ENCODE results near the gene SEC14L1.
"Not testable (repeated sequence)": the region's sequence is repeated elsewhere in the genome, so short reads cannot be mapped to it uniquely, and the experiment has no call there.

SEC14L1 gene

DNA sequence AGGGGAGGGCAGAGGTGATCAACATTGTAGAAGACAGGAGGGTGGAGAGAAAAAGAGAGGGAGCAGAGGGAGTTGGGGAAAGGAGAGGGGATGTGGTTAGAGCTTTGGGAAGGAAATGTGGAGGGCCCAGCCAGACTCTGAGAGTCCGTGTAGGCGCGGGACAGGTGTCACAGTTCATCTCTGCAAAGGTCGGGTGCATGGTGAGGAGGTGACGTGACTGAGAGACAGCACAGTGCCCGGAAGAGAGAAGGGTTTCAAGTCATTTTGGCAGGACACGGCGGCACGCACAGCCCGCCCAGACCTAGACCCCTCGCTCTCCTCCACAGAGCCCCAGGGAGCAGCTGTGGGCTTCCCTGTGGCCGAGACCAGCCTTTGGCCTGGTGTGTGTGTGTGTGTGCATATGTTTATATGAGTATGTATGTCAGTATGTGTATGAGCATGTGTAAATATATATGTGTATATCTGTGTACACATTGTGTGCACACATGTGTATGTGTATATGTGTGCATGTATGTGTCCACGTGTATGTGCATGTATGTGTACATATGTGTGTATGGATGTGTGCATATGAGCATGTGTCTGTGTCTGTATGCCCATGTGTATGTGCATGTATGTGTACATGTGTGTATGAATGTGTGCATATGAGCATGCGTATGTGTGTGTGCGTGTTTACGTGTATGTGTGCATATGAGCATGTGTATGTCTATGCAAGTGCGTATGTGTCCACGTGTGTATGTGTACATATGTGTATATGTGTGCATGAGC lies 104.6 kb downstream of the SEC14L1 start:
- DNase-seq, result no peak

DNA sequence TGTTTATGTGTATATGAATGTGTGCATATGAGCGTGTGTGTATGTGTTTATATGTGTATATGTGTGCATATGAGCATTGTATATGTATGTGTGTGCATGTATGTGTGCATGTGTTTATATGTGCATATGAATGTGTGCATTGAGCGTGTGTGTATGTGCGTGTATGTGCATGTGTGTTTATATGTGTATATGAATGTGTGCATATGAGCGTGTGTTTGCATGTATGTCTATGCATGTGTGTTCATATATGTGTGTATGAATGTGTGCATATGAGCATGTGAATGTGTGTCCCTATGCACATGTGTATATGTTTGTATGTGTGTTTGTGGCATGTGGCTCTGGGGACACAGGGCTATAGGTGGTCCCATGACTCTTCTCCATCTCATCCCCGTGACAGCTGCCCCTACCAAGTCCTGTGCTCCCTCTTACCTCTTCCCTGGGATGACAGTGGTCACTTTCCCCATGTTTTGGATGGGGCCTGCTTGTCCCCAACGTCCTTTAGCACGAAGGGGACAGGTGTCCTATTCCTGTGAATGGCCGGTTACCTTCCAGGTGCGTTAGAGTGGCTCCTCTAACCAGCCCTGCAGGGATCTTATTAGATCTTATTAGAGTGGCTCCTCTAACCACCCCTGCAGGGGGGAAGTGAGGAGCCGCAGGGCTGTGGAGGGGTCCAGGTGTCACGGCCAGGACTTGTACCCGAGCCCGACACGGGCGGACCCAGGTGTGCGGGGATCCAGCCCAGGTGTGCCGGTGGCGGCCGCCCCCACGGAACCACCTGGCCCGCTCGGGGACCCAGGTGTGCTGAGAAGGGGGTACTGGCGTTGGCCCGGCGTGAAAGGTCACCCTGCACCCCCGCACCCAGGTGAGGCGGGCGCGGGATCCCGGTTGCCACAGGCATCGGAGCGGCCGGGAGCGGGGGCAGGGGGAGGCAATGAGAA lies 105.6 kb downstream of the SEC14L1 start:
- no peak for DNase-seq

DNA sequence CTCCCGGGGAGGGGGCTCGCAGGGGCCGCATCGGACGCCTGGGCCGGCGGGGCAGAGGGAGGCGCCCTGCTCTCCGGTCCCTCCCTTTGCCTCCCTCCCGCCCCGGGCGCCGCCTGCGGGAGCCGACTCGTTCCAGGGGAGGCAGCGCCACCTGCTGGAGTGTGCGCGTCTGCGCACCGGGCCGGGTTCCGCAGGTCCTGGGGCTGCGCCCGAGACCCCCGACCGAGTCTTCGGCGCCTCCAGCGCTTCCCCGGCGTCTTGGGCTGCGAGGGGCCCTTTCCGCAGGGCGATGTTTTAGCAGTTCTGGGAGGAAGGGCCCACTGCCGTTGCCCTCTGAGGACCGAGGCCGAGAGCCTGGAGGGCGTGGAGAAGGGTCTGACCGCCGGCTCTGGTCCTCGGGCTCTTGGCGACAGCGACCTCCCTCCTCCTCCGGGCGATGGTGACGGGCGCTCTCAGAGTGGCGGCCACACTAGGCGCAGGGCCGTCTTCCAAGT lies 106.3 kb downstream of the SEC14L1 start:
- DNase-seq, result peak; percentile 82

DNA sequence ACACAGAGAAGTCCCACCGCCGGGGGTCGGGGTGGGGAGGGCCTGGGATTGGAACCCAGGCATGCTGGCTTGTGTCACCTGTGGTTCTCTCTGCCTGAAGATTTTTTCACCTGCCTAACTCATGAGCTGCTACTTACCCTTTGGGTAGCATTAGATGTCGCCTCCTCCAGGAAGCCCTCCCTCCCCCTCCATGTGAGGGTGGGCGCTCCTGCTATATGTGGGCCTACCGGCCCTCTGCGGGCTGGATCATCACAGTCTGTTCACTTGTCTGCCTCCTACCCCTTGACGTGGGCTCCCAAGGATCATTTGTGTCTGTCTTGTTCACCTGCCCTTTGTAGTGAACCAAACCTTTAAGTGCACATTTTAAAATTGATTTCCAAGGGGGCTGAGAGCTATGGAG lies 106.8 kb downstream of the SEC14L1 start:
- no peak for DNase-seq

DNA sequence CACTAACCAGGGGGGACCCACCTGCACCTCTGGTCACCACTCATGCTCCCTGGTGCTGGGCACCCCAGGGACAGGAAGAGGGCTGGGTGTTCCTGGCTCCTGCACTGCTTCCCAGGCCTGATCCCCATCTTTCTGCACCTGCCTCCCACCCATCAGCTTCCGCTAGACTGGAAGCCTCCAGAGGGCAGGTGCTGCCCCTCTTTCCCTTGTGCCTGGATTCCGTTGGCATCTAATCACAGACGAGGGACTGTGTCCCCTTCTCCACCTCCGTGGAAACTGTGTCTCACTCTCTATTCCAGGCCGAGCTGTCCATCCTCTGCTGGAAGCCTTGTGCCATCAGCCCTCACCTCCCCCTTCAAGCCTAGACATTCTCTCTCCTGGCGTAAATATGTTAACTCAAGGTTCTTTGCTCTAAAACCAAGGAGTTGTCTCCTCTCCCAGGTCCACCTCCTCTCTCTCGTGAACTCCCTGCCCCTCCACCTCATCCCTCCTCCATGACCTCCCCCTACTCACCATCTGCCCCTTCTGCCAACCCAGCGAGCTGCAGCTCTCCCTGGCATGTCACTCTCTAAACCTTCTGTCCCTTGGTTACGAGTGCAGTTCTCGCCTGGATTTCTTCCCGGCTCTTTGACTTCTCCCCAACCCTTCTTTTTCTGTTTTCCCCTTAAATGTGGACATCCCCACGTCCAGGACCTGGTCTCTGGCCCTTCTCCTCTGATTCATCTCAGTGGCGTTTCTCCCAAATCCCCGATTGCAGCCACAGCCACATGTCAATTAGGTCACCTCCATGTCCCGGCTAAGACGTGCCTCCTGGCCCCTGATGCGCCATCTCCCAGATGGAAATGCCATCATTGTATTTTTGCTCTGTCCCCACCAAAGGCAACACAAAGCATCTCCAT lies 107.7 kb downstream of the SEC14L1 start:
- no peak for DNase-seq

DNA sequence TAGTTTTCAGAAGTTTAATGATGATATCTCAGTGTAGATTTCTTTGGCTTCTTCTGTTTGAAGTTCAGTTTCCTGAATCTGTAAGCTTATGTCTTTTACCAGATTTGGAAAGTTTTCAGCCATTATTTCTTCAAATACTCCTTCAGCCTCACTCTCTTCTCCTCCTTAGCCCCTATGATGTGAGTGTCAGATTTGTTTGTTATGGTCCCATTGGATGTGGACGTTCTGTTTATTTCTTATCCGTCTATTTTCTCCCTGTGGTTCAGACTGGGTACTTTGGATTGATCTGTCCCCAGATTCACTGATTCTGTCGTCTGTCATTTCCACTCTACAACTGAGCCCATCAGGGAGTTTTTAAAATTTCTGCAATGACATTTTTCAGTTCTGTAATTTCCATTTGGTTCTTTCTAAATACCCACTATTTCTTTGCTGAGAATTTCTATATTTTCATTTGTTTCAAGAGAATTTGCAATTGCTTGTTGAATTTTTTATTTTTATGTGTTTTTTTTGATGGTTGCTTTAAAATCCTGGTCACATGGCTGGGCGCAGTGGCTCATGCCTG lies 110.9 kb downstream of the SEC14L1 start:
- no peak for DNase-seq

GRCh38 chr17:77252306-77252705 lies 111.5 kb downstream of the SEC14L1 start:
- DNase-seq, result not testable (repeated sequence)

- no peak for DNase-seq
These were observed 112.9 kb downstream of the SEC14L1 start for GRCh38 chr17:77253611-77254051.

DNA sequence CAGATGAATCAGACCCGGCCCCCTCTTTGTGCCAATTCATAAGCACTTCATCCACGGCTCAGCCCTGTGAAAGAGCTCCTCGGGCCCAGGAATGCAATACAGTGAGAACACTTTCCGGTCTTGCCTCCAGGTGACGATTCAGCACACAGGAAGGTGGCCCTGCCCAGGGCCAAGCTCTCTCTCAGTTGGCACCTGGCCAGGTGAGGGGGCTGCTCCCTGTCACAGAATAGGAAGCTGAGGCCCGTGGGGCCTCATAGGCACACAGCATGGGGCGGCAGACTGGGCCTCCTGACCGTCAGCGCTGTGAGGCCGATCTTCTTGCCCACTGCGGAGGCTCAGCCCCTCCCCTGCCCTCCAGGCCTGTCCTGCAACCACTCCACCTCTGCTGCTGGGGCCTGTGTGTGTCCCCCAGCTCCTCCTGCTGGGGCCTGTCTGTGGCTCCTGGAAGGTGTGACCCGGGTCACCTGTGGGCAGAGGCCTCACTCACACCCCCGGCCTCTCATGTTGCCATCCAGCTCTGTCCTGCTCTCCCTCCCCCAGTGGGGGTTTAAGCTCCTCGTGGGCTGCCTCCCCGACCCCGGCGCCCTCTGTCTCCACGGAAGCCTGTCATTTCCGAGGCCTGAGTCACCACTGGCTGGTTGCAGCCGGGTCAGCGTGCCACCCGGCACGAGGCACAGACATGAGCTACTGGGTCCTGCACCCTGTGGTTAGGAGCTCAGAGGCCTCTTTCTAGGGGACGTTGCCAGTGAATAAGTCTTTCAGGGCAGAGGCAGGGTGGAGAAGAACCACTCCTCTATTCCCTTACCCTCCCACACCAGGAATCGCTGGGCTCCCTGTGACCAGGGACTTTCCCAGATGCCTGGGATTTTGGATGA lies 114.4 kb downstream of the SEC14L1 start:
- no peak for DNase-seq

DNA sequence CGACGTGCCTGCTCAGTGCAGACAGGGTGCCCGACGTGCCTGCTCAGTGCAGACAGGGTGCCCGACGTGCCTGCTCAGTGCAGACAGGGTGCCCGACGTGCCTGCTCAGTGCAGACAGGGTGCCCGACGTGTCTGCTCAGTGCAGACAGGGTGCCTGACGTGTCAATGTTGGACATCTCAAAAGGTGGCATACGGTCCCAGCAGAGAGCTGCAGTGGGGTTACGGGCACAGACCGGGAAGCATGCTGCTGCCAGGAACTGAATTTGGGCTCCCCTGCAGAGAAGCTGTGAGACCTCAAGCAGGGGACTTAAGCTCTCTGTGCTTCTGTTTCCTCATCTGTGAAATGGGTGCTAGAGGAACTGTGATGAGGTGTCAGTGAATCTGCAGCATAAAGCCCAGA lies 115.2 kb downstream of the SEC14L1 start:
- DNase-seq, result not testable (repeated sequence)

DNA sequence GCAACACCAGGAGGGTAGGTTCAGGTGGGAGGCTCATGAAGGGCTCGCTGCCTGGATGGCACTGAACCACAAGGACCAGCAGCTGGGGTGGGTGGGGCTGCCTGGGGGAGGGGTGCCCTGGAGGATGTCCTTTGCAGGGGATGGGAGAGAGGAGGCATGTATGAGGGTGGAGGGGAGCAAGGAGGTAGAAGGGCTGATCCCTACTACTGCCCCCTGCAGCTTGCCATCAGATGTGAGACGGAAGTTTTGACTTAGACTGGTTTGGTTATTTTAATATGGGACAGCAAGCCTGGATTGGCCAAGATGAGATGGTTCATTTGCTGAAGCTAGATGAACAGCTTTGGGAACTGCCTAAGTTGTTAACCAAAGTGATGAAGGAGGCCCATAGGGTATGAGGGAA lies 115.9 kb downstream of the SEC14L1 start:
- DNase-seq, result no peak

DNA sequence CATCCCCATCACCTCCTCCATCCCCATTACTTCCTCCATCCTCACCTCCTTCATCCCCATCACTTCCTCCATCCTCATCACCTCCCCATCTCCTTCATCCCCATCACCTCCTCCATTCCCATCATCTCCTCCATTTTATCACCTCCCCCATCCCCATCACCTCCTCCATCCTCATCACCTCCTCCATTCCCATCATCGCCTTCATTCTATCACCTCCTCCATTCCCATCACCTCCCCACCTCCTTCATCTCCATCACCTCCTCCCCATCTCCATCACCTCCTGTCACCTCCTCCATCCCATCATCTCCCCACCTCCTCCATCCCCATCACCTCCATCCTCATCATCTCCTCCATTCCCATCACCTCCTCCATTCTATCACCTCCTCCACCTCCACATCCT lies 116.4 kb downstream of the SEC14L1 start:
- DNase-seq, result no peak

GRCh38 chr17:77257596-77258458 lies 117.1 kb downstream of the SEC14L1 start:
- DNase-seq, result no peak

DNA sequence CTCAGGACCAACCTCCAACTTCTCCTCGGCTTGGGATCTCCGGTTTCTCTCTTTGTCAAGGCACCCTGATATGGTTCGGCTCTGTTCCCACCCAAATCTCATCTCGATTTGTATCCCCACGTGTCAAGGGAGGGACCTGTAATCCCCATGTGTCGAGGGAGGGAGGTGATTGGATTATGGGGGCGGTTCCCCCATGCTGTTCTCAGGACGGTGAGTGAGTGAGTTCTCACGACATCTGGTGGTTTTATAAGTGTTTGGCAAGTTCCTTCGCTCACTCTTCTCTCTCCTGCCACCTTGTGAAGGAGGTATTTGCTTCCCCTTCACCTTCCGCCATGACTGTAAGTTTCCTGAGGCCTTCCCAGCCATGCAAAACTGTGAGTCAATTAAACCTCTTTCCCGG lies 117.9 kb downstream of the SEC14L1 start:
- no peak for DNase-seq

GRCh38 chr17:77264617-77265230 lies 124.0 kb downstream of the SEC14L1 start:
- DNase-seq, result no peak

DNA sequence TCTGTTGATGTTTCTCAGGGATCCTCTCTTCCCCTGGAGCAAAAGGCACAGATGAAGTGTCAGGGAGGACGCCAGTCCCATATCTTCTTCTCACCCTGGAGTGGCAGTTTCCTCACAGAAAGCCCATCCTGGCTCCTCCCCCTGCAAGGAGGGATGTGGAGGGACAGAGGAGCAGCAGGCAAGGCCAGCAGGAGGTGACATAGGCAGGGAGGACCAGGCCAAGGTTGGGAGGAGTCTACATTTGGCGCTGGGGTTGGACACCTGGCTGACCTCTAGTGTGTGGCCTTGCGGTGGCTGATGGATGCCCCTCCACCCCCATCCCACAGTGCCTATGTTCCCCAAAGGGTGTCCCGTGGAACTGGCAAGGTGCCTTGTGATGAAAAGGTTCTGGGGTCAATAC lies 125.4 kb downstream of the SEC14L1 start:
- DNase-seq, result no peak

All from CD4-positive, alpha-beta T cell treated with Interleukin-15 for 1 hour (primary cell).